HCT116 (cell line): ENCODE results near the gene ZBED1. TPM values are rescaled to one million over a fixed set of nuclear protein-coding genes. Genes with fewer than 3 reads are reported as not detected.

ENCODE experiments used
- ATAC-seq: fragments of 200-7000 bp; cut with Tn5 transposase; 2 replicates; pipeline ENCODE4 v1.9.1; 2020; ENCODE audit warnings: mild to moderate bottlenecking, moderate library complexity
- BruUV-seq: library from RNA; stranded (reverse); fragments of 400-500 nt; replicated peaks from 2 replicates; lab custom pipeline; 2021; lab: Mats Ljungman, UMichigan
- CTCF ChIA-PET: fragments of 300-600 bp; sonication (Branson Sonifier 250); formaldehyde crosslinking; loops from one replicate; lab custom pipeline; 2021; ENCODE audit warnings: antibody characterized with exemption; lab: Charles Lee
- POLR2A ChIA-PET: fragments of 300-600, 350-600 bp; sonication (Branson Sonifier 250); formaldehyde crosslinking; loops from one replicate; lab custom pipeline; 2021; ENCODE audit warnings: antibody characterized with exemption; lab: Charles Lee
- RAD21 ChIA-PET, 2 experiments: fragments of 300-600 bp; sonication (Branson Sonifier 250); formaldehyde crosslinking; loops; one replicate each; lab custom pipeline; 2023; ENCODE audit warnings: low total read pairs in 2 of 2; ENCODE audit not compliant: uncharacterized antibody in 2 of 2, unreplicated experiment in 2 of 2, low non-redundant PET in 1 of 2; lab: Charles Lee
- DNase-seq: peaks from one replicate; pipeline ENCODE4 v3.0.0-alpha.2; 2010; ENCODE audit warnings: low read depth, low spot score
- H2AFZ ChIP-seq: fragments of 200-600 bp; shearing (Covaris generic), sonication (generic); 2 replicates; pipeline ENCODE4 v1.6.1; 2017; ENCODE audit warnings: low read depth, mixed run types, mixed read lengths, antibody characterized with exemption, low read length; ENCODE audit not compliant: poor library complexity, severe bottlenecking
- H3K27ac ChIP-seq: 2 replicates; pipeline ENCODE4 v1.5.1; 2012; ENCODE audit warnings: low read depth, low read length
- H3K27me3 ChIP-seq: fragments of 200-600 bp; sonication (generic); 2 replicates; pipeline ENCODE4 v1.6.1; 2016; ENCODE audit warnings: mixed run types, low read length, mixed read lengths; ENCODE audit not compliant: insufficient read depth
- H3K36me3 ChIP-seq, 2 experiments: fragments of 200-500 bp in 1 of 2; fragments of 200-600 bp in 1 of 2; sonication (Bioruptor generic) in 1 of 2; sonication (generic) in 1 of 2; 2 replicates each; pipeline versions ENCODE4 v1.5.1 to v1.6.1; 2014 to 2016; ENCODE audit warnings: low read length in 2 of 2, inconsistent platforms in 1 of 2, mixed read lengths in 1 of 2, mixed run types in 1 of 2; ENCODE audit not compliant: insufficient read depth in 2 of 2, control insufficient read depth in 1 of 2
- H3K4me1 ChIP-seq, 2 experiments: fragments of 200-600 bp in 1 of 2; sonication (generic) in 1 of 2; 2 replicates each; pipeline versions ENCODE4 v1.5.1 to v1.6.1; 2012 to 2017; ENCODE audit warnings: low read length in 2 of 2, inconsistent platforms in 1 of 2, mild to moderate bottlenecking in 1 of 2, mixed read lengths in 1 of 2, mixed run types in 1 of 2, moderate library complexity in 1 of 2; ENCODE audit not compliant: insufficient read depth in 2 of 2, control insufficient read depth in 1 of 2
- H3K4me2 ChIP-seq: fragments of 200-600 bp; sonication (generic); 2 replicates; pipeline ENCODE4 v1.6.1; 2017; ENCODE audit warnings: mixed run types, low read length, mixed read lengths
- H3K4me3 ChIP-seq, 2 experiments: fragments of 200-600 bp in 1 of 2; sonication (generic) in 1 of 2; replicated peaks in 1 of 2; 2 replicates each; pipeline ENCODE4 v1.5.1; 2011 to 2016; ENCODE audit warnings: low read length in 2 of 2, control low read depth in 1 of 2, low read depth in 1 of 2, mild to moderate bottlenecking in 1 of 2, mixed read lengths in 1 of 2, mixed run types in 1 of 2
- H3K79me2 ChIP-seq: fragments of 200-600 bp; sonication (generic); 2 replicates; pipeline ENCODE4 v1.6.1; 2017; ENCODE audit warnings: mild to moderate bottlenecking, mixed run types, low read length, moderate library complexity, mixed read lengths; ENCODE audit not compliant: insufficient read depth
- H3K9ac ChIP-seq: fragments of 200-600 bp; sonication (generic); 2 replicates; pipeline ENCODE4 v1.6.1; 2016; ENCODE audit warnings: low read length, mixed read lengths
- H3K9me2 ChIP-seq: fragments of 200-600 bp; sonication (generic), shearing (Covaris generic); 2 replicates; pipeline ENCODE4 v1.6.1; 2017; ENCODE audit warnings: mixed run types, mild to moderate bottlenecking, moderate library complexity; ENCODE audit not compliant: insufficient read depth
- H3K9me3 ChIP-seq, 2 experiments: fragments of 200-500 bp in 1 of 2; fragments of 200-600 bp in 1 of 2; sonication (Bioruptor generic) in 1 of 2; sonication (generic) in 1 of 2; 2 replicates each; pipeline ENCODE4 v1.6.1; 2014 to 2017; ENCODE audit warnings: low read length in 2 of 2, mixed read lengths in 2 of 2, inconsistent platforms in 1 of 2, low read depth in 1 of 2, mild to moderate bottlenecking in 1 of 2, mixed run types in 1 of 2, moderate library complexity in 1 of 2; ENCODE audit not compliant: control insufficient read depth in 1 of 2, insufficient read depth in 1 of 2
- H4K20me1 ChIP-seq: fragments of 200-600 bp; sonication (generic), shearing (Covaris generic); 2 replicates; pipeline ENCODE4 v1.6.1; 2017; ENCODE audit warnings: mixed run types, mild to moderate bottlenecking, moderate library complexity; ENCODE audit not compliant: insufficient read depth
- CBX3 ChIP-seq: IDR thresholded peaks from 2 replicates; pipeline ENCODE4 v1.6.1; 2012; ENCODE audit warnings: low read depth
- CEBPB ChIP-seq: IDR thresholded peaks from 2 replicates; pipeline ENCODE4 v1.6.1; 2012; ENCODE audit warnings: low read depth
- CTCF ChIP-seq, 3 experiments: fragments of 200-600 bp in 1 of 3; sonication (generic) in 1 of 3; IDR thresholded peaks in 2 of 3; conservative IDR thresholded peaks in 1 of 3; 2 replicates each; pipeline ENCODE4 v1.5.1; 2012 to 2017; ENCODE audit warnings: low read depth in 2 of 3, low read length in 2 of 3, antibody characterized with exemption in 1 of 3, borderline replicate concordance in 1 of 3, control low read depth in 1 of 3, mild to moderate bottlenecking in 1 of 3, mixed read lengths in 1 of 3, mixed run types in 1 of 3, moderate library complexity in 1 of 3; ENCODE audit not compliant: insufficient read depth in 1 of 3
- EGR1 ChIP-seq: IDR thresholded peaks from 2 replicates; pipeline ENCODE4 v1.6.1; 2012; ENCODE audit warnings: low read depth
- ELF1 ChIP-seq: IDR thresholded peaks from 2 replicates; pipeline ENCODE4 v1.6.1; 2012; ENCODE audit warnings: low read depth, borderline replicate concordance
- EZH2phosphoT487 ChIP-seq: fragments of 200-600 bp; IDR thresholded peaks from 2 replicates; pipeline ENCODE4 v1.6.1; 2018; ENCODE audit warnings: antibody characterized with exemption, borderline replicate concordance
- FOSL1 ChIP-seq: IDR thresholded peaks from 2 replicates; pipeline ENCODE4 v1.6.1; 2012; ENCODE audit warnings: low read depth
- JUND ChIP-seq: IDR thresholded peaks from 2 replicates; pipeline ENCODE4 v1.6.1; 2012
- MAX ChIP-seq: IDR thresholded peaks from 2 replicates; pipeline ENCODE4 v1.6.1; 2012
- POLR2A ChIP-seq: IDR thresholded peaks from 2 replicates; pipeline ENCODE4 v1.7.0; 2011; ENCODE audit warnings: borderline replicate concordance; ENCODE audit not compliant: insufficient read depth, insufficient read length; ENCODE audit errors: extremely low read depth
- POLR2AphosphoS5 ChIP-seq: IDR thresholded peaks from 2 replicates; pipeline ENCODE4 v1.6.1; 2011; ENCODE audit warnings: mild to moderate bottlenecking, low read depth, low read length, moderate library complexity
- SP1 ChIP-seq: IDR thresholded peaks from 2 replicates; pipeline ENCODE4 v1.6.1; 2012; ENCODE audit warnings: low read depth
- SRF ChIP-seq: IDR thresholded peaks from 2 replicates; pipeline ENCODE4 v1.6.1; 2012; ENCODE audit warnings: low read depth
- YY1 ChIP-seq: IDR thresholded peaks from 2 replicates; pipeline ENCODE4 v1.6.1; 2011; ENCODE audit warnings: low read length, low read depth, moderate library complexity, mild to moderate bottlenecking; ENCODE audit not compliant: insufficient replicate concordance; ENCODE audit errors: extremely low read depth
- ZBTB33 ChIP-seq: IDR thresholded peaks from 2 replicates; pipeline ENCODE4 v1.6.1; 2011; ENCODE audit warnings: mild to moderate bottlenecking, low read length, moderate library complexity; ENCODE audit not compliant: insufficient replicate concordance; ENCODE audit errors: extremely low read depth
- ZFX ChIP-seq: fragments of 450-650 bp; IDR thresholded peaks from 2 replicates; pipeline ENCODE4 v1.6.1; 2017
- ZNF274 ChIP-seq: fragments of 200-500 bp; sonication (Bioruptor generic); IDR thresholded peaks from 2 replicates; pipeline ENCODE4 v1.6.1; 2014; ENCODE audit warnings: mild to moderate bottlenecking, low read depth, low read length, inconsistent platforms
- intact Hi-C: fragments of 100-400 bp; cut with micrococcal nuclease; formaldehyde crosslinking; loops from 2 replicates; pipeline ENCODE4 v1.10.0; 2022
- total RNA-seq: library from RNA; stranded (reverse); gene quantifications from one replicate; pipeline ENCODE4 v1.2.1, GENCODE V29; 2021; ENCODE audit not compliant: unreplicated experiment
- TF ChIP-seq, protein P1 (sequence below): IDR thresholded peaks from 2 replicates; pipeline ENCODE4 v1.6.1; 2012; ENCODE audit warnings: low read depth

Gene ZBED1
- total RNA-seq, 1 experiment from 2014 or later, result 21.0 TPM

DNA sequence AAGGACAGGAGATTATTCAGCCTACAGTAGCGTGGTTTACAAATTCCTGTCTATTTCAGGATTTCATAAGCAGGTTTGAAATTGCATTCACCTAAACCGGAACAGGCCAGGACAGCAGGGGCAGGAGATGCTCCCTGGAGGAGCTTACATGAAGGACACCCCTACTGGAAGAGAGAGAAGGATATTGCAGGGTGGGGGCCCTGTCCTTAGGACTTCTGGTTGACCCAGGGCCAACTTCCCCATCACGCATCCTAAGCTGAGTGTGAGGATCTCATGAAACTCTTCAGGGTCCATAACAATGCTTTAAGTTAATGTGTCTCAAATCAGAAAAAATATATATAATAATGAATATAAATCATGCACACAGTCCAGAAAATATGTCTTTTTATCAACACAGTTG, 6.4 kb upstream of the ZBED1 start:
- CTCF ChIA-PET, result no interaction called here
- no peaks in the 10 kb centered on the region for H3K9me3 ChIP-seq
- no peak for DNase-seq
- RAD21 ChIA-PET, result no interaction called here
- POLR2A ChIA-PET, result no interaction called here
- H3K4me1 ChIP-seq, result no peaks in the 10 kb centered on the region
- H3K9ac ChIP-seq, result no peak overlapping the region
- no peak overlapping the region for H3K4me2 ChIP-seq
- H4K20me1 ChIP-seq, result no peaks in the 10 kb centered on the region
- no peak for TF ChIP-seq SRF
- no peak for TF ChIP-seq CEBPB
- TF ChIP-seq SP1, result no peak
- no peak for TF ChIP-seq CTCF (IDR thresholded peaks at IDR 0.05 in 2 of 3, conservative IDR thresholded peaks at IDR 0.05 in 1 of 3; ENCODE audit: borderline replicate concordance in 1 of 3, insufficient read depth in 1 of 3, low read depth in 2 of 3, low read length in 2 of 3)
- TF ChIP-seq EZH2phosphoT487, result no peak
- no peak for TF ChIP-seq ZFX
- no peak for TF ChIP-seq FOSL1
- no peak for TF ChIP-seq YY1
- TF ChIP-seq EGR1, result no peak
- TF ChIP-seq POLR2A, result no peak
- TF ChIP-seq MAX, result no peak
- no peak for TF ChIP-seq CBX3
- no peak for TF ChIP-seq ELF1
- no peak for TF ChIP-seq POLR2AphosphoS5
- TF ChIP-seq ZBTB33, result no peak
- TF ChIP-seq, protein P1, sequence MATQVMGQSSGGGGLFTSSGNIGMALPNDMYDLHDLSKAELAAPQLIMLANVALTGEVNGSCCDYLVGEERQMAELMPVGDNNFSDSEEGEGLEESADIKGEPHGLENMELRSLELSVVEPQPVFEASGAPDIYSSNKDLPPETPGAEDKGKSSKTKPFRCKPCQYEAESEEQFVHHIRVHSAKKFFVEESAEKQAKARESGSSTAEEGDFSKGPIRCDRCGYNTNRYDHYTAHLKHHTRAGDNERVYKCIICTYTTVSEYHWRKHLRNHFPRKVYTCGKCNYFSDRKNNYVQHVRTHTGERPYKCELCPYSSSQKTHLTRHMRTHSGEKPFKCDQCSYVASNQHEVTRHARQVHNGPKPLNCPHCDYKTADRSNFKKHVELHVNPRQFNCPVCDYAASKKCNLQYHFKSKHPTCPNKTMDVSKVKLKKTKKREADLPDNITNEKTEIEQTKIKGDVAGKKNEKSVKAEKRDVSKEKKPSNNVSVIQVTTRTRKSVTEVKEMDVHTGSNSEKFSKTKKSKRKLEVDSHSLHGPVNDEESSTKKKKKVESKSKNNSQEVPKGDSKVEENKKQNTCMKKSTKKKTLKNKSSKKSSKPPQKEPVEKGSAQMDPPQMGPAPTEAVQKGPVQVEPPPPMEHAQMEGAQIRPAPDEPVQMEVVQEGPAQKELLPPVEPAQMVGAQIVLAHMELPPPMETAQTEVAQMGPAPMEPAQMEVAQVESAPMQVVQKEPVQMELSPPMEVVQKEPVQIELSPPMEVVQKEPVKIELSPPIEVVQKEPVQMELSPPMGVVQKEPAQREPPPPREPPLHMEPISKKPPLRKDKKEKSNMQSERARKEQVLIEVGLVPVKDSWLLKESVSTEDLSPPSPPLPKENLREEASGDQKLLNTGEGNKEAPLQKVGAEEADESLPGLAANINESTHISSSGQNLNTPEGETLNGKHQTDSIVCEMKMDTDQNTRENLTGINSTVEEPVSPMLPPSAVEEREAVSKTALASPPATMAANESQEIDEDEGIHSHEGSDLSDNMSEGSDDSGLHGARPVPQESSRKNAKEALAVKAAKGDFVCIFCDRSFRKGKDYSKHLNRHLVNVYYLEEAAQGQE, result no peak
- no peak for TF ChIP-seq ZNF274
- no peak for TF ChIP-seq JUND
- H3K9me2 ChIP-seq, result no peaks in the 10 kb centered on the region
- no peak overlapping the region for H3K27ac ChIP-seq
- no peak for ATAC-seq
- no TSS peak for BruUV-seq
- no peak overlapping the region for H3K4me3 ChIP-seq
- no peaks in the 10 kb centered on the region for H3K79me2 ChIP-seq
- no peaks in the 10 kb centered on the region for H3K36me3 ChIP-seq
- intact Hi-C loops, result no loop called here
- no peaks in the 10 kb centered on the region for H3K27me3 ChIP-seq
- no peak overlapping the region for H2AFZ ChIP-seq
